Neural progenitor cell (in vitro differentiated cells): ENCODE data around the gene SLC24A4. TPM values are rescaled to one million over a fixed set of nuclear protein-coding genes. Genes with fewer than 3 reads are reported as not detected.

ENCODE experiments used
- DNase-seq: peaks from one replicate; pipeline ENCODE4 v3.0.0-alpha.2; 2016; ENCODE audit warnings: low spot score
- H2AFZ ChIP-seq: fragments of 200-600 bp; sonication (generic); replicated peaks from 2 replicates; pipeline ENCODE4 v1.6.1; 2016; ENCODE audit warnings: antibody characterized with exemption
- H3F3A ChIP-seq: fragments of 200-600 bp; sonication (generic); 2 replicates; pipeline ENCODE4 v1.6.1; 2016; ENCODE audit warnings: antibody characterized with exemption, low read depth
- H3K27ac ChIP-seq: fragments of 200-600 bp; sonication (generic); 2 replicates; pipeline ENCODE4 v1.5.1; 2016; ENCODE audit warnings: mild to moderate bottlenecking
- H3K27me3 ChIP-seq: fragments of 200-600 bp; sonication (generic); 2 replicates; pipeline ENCODE4 v1.6.1; 2016; ENCODE audit warnings: mild to moderate bottlenecking, moderate library complexity
- H3K36me3 ChIP-seq: fragments of 200-600 bp; sonication (generic); 2 replicates; pipeline ENCODE4 v1.5.1; 2016
- H3K4me1 ChIP-seq: fragments of 200-600 bp; sonication (generic); 2 replicates; pipeline ENCODE4 v1.6.1; 2016; ENCODE audit warnings: mixed run types
- H3K4me2 ChIP-seq: fragments of 200-600 bp; sonication (generic); 2 replicates; pipeline ENCODE4 v1.6.1; 2016
- H3K4me3 ChIP-seq: fragments of 200-600 bp; sonication (generic); 2 replicates; pipeline ENCODE4 v1.5.1; 2016
- H3K79me2 ChIP-seq: fragments of 200-600 bp; sonication (generic); 2 replicates; pipeline ENCODE4 v1.6.1; 2016; ENCODE audit warnings: low read depth
- H3K9ac ChIP-seq: fragments of 200-600 bp; sonication (generic); 2 replicates; pipeline ENCODE4 v1.6.1; 2016
- H3K9me3 ChIP-seq: fragments of 200-600 bp; sonication (generic); 2 replicates; pipeline ENCODE4 v1.5.1; 2016; ENCODE audit warnings: low read depth
- H4K20me1 ChIP-seq: fragments of 200-600 bp; sonication (generic); 2 replicates; pipeline ENCODE4 v1.6.1; 2016; ENCODE audit warnings: low read depth
- H3K27ac Mint-ChIP-seq: 3 replicates; pipeline ENCODE4 v1.8.0; 2021; ENCODE audit warnings: mixed read lengths
- H3K27me3 Mint-ChIP-seq: 2 replicates; pipeline ENCODE4 v1.8.0; 2022; ENCODE audit warnings: low read depth, mild to moderate bottlenecking, inconsistent platforms, moderate library complexity, mixed read lengths; ENCODE audit not compliant: insufficient read depth
- H3K36me3 Mint-ChIP-seq: 3 replicates; pipeline ENCODE4 v1.8.0; 2021; ENCODE audit warnings: mixed read lengths
- H3K4me1 Mint-ChIP-seq: 3 replicates; pipeline ENCODE4 v1.8.0; 2021; ENCODE audit warnings: mixed read lengths
- H3K4me3 Mint-ChIP-seq: 3 replicates; pipeline ENCODE4 v1.8.0; 2021; ENCODE audit warnings: mild to moderate bottlenecking, moderate library complexity, mixed read lengths
- H3K9me3 Mint-ChIP-seq: 3 replicates; pipeline ENCODE4 v1.8.0; 2020; ENCODE audit warnings: mixed read lengths
- EZH2 ChIP-seq: fragments of 200-600 bp; sonication (generic); IDR thresholded peaks from 2 replicates; pipeline ENCODE4 v1.6.1; 2017; ENCODE audit warnings: antibody characterized with exemption, mild to moderate bottlenecking, moderate library complexity
- EZH2phosphoT487 ChIP-seq: fragments of 200-600 bp; sonication (generic); IDR thresholded peaks from 2 replicates; pipeline ENCODE4 v1.6.1; 2017; ENCODE audit warnings: antibody characterized with exemption
- total RNA-seq: library from RNA; depleted of rRNA; stranded (reverse); fragments of >200 nt; gene quantifications from 2 replicates; pipeline ENCODE4 v1.2.3, GENCODE V29; 2015; ENCODE audit warnings: low replicate concordance
- TF ChIP-seq, protein P1 (sequence below): fragments of 200-600 bp; sonication (generic); IDR thresholded peaks from 2 replicates; pipeline ENCODE4 v1.5.1; 2017; ENCODE audit warnings: antibody characterized with exemption, mild to moderate bottlenecking

SLC24A4 gene
- total RNA-seq, 1 donor from 2014 or later, result 0.73 TPM

DNA sequence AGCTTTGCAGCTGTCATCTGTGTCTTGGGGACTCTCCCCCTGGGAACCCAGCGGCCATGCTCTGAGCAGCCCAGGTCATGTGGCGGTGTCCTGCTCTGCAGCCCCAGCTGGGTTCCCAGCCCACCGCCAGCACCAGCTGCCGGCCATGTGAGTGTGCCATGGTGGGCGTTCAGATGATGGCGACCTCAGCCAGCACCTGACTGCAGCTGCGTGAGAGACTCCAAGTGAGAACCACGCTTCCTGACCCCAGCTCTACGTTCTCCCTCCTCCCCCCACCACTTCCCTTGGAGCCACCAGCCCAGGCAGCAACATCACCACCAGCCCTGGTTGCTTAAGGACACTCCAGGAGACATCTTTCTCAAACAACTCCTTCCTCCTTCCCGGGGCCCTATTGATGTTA is 68.8 kb downstream of the SLC24A4 start:
- TF ChIP-seq EZH2 (no peak), EZH2phosphoT487 (no peak)
- TF ChIP-seq, protein P1, sequence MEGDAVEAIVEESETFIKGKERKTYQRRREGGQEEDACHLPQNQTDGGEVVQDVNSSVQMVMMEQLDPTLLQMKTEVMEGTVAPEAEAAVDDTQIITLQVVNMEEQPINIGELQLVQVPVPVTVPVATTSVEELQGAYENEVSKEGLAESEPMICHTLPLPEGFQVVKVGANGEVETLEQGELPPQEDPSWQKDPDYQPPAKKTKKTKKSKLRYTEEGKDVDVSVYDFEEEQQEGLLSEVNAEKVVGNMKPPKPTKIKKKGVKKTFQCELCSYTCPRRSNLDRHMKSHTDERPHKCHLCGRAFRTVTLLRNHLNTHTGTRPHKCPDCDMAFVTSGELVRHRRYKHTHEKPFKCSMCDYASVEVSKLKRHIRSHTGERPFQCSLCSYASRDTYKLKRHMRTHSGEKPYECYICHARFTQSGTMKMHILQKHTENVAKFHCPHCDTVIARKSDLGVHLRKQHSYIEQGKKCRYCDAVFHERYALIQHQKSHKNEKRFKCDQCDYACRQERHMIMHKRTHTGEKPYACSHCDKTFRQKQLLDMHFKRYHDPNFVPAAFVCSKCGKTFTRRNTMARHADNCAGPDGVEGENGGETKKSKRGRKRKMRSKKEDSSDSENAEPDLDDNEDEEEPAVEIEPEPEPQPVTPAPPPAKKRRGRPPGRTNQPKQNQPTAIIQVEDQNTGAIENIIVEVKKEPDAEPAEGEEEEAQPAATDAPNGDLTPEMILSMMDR, result no peak
- no peaks in the 10 kb centered on the region for H4K20me1 ChIP-seq
- H3K79me2 ChIP-seq, result no peaks in the 10 kb centered on the region
- H3K27ac ChIP-seq, result no peak overlapping the region
- H3K4me3 ChIP-seq, result no peak overlapping the region
- DNase-seq, result no peak
- no peak overlapping the region for H3K9ac ChIP-seq
- H3K36me3 ChIP-seq, result no peaks in the 10 kb centered on the region
- no peaks in the 10 kb centered on the region for H3K9me3 ChIP-seq
- no peak overlapping the region for H2AFZ ChIP-seq
- Mint-ChIP-seq H3K9me3 (no peaks in the 10 kb centered on the region), H3K4me3 (no peak overlapping the region), H3K27me3 (peaks cover 8% of the 10 kb centered on the region), H3K36me3 (no peaks in the 10 kb centered on the region), H3K4me1 (peaks cover 3% of the 10 kb centered on the region), H3K27ac (no peak overlapping the region)
- no peak overlapping the region for H3K4me2 ChIP-seq
- no peaks in the 10 kb centered on the region for H3K27me3 ChIP-seq
- H3K4me1 ChIP-seq, result no peaks in the 10 kb centered on the region
- H3F3A ChIP-seq, result no peaks in the 10 kb centered on the region

DNA sequence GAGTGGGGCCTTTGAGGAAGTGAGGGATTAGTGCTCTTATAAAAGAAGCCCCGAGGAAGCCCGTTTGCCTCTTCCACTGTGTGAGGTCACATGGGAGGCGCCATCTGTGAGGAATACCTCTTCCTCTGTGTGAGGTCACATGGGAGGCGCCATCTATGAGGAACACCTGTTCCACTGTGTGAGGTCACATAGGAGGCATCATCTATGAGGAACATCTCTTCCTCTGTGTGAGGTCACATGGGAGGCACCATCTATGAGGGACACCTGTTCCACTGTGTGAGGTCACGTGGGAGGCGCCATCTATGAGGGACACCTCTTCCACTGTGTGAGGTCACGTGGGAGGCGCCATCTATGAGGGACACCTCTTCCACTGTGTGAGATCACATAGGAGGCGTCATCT is 69.7 kb downstream of the SLC24A4 start:
- H3K27ac ChIP-seq, result no peak overlapping the region
- H3K4me2 ChIP-seq, result no peak overlapping the region
- H3K9ac ChIP-seq, result no peak overlapping the region
- no peak overlapping the region for H3K27ac Mint-ChIP-seq
- H4K20me1 ChIP-seq, result no peaks in the 10 kb centered on the region
- H2AFZ ChIP-seq, result no peak overlapping the region
- H3K27me3 ChIP-seq, result no peaks in the 10 kb centered on the region
- H3K36me3 ChIP-seq, result no peaks in the 10 kb centered on the region
- DNase-seq, result no peak
- peaks cover 9% of the 10 kb centered on the region for H3K4me1 Mint-ChIP-seq
- no peaks in the 10 kb centered on the region for H3F3A ChIP-seq
- H3K36me3 Mint-ChIP-seq, result no peaks in the 10 kb centered on the region
- H3K4me3 ChIP-seq, result no peak overlapping the region
- H3K9me3 ChIP-seq, result no peaks in the 10 kb centered on the region
- H3K9me3 Mint-ChIP-seq, result no peaks in the 10 kb centered on the region
- H3K4me1 ChIP-seq, result peaks cover 1% of the 10 kb centered on the region
- no peak overlapping the region for H3K4me3 Mint-ChIP-seq
- peaks cover 6% of the 10 kb centered on the region for H3K27me3 Mint-ChIP-seq
- no peak for TF ChIP-seq EZH2
- TF ChIP-seq, protein P1, result no peak
- TF ChIP-seq EZH2phosphoT487, result no peak
- H3K79me2 ChIP-seq, result no peaks in the 10 kb centered on the region

DNA sequence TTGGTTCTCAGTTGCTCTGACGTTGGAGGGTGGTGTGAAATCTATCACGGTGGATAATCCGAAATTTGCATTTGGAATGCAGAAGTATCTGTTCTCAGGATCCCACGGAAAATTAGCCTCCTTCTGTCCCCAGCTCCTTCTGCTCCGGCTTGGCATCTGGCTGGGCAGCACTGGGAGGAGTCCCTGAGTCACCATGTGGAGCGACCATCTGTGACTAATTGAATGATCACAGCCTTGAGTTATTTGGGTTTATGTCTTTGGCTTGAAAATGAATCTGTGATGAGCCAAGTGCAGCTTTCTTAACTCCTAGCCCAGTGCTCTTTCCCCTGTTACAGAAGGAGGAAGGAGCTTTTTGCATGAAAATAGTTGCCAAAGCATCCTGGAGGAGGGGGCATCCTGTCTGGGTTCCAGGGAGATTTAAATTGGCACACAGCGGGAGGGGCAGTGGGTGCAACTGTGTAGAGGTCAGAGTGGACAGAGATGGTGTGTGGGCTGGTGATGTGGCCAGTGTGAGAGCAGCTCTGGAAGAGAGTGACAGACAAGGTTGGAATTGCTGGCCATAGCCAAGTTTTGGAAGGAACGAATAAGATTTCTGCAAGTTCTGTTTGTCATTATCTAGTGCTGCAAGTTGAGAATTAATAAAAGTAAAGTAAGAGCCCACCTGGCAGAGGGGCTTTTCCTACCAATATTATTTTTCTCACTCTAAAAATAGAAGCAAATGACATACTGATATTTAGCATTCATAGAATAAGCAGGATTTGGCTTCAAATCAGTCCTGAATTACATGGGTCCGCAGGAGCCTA is 74.4 kb downstream of the SLC24A4 start:
- Histone ChIP-seq H3K27ac (no peak overlapping the region), H4K20me1 (no peaks in the 10 kb centered on the region), H2AFZ (no peak overlapping the region), H3K4me3 (no peak overlapping the region), H3K9ac (no peak overlapping the region), H3K36me3 (no peaks in the 10 kb centered on the region), H3K9me3 (no peaks in the 10 kb centered on the region), H3K27me3 (no peaks in the 10 kb centered on the region), H3F3A (no peaks in the 10 kb centered on the region), H3K79me2 (no peaks in the 10 kb centered on the region), H3K4me2 (no peak overlapping the region), H3K4me1 (peaks cover 15% of the 10 kb centered on the region)
- Mint-ChIP-seq H3K27me3 (peaks cover 3% of the 10 kb centered on the region), H3K4me3 (no peak overlapping the region), H3K9me3 (peaks cover 1% of the 10 kb centered on the region), H3K36me3 (peaks cover under 1% of the 10 kb centered on the region), H3K27ac (no peak overlapping the region), H3K4me1 (peaks cover 20% of the 10 kb centered on the region)
- DNase-seq, result no peak
- no peak for TF ChIP-seq EZH2phosphoT487
- TF ChIP-seq, protein P1, result no peak
- no peak for TF ChIP-seq EZH2
